ELF-1 (cell line): ENCODE measurements around the gene NR2C1.
"Not testable (repeated sequence)": the region's sequence is repeated elsewhere in the genome, so short reads cannot be mapped to it uniquely, and the experiment has no call there.

Experiments used
- DNase-seq: peaks from one replicate; pipeline ENCODE4 v3.0.0-alpha.2; 2016; ENCODE audit warnings: low read depth, low spot score

The NR2C1 gene

DNA sequence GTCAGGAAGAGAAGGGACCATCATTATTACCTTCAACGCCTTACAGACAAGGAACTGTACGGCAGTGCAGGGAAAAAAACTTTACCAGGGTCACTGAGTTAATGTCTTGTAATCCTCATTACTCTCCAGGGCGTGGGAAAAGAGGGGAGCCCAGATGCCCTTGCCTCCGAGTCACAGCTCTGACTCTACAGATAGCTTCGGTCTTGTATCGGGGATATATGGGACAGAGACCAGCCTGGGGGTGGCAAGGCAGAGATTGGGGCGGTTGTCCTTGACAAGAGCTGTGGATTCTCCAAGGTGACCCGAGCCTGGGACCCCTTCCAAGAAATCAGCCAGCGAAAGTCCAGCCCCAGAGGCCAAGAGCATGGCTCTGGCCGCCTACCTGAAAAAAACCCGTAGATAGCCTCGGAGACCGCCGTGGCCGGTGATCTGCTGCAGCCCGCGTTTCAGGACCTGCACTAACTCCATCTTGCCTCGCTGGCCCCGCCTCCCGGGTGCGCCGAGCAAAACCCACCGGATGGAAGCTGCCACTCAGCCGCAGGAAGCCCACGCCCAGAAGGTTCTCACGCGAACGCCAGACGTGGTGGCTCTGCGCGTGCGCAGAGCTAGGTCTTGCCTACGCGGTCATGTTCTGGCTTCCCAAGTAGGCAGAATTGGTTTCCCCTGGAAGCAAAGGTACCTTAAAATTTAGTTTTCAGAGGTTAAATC lies 70.1 kb downstream of the NR2C1 start, which contains the start of gene NDUFA12:
Gene NDUFA12 (minus strand): TSS at position 485 of the 708 bp plus-strand sequence. CDS start 17 bp downstream, at position 468.
- peak; percentile 97 for DNase-seq

DNA sequence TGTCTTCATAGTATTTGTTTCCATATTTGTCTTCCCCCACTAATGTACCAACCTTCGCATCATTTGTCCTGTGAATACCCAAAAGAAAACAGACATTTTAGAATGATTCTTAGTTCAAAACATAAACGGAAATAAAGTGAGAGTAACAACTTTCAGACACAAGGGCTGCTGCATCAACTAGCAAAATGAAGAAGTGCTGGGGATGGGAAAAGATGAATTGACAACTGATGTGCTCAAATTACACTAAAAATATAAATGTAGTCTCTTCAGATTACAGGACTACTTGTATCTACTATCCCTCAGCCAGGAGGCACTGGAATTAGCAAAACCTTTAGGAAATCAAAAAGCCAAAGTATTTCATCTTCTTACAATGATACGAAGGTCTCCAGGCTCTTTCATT lies 70.7 kb downstream of the NR2C1 start:
- no peak for DNase-seq

DNA sequence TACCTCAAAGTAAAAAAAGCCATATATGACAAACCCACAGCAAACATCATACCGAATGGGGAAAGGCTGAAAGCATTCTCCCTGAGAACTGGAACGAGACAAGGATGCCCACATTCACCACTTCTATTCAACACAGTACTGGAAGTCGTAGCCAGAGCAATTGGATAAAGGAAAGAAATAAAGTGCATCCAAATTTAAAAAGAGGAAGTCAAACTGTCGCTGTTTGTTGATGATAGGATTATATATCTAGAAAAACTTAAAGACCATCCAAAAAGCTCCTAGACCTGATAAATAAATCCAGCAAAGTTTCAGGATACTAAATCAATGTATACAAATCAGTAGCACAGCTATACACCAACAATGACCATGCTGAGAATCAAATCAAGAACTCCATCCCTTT lies 75.1 kb downstream of the NR2C1 start:
- no peak for DNase-seq

DNA sequence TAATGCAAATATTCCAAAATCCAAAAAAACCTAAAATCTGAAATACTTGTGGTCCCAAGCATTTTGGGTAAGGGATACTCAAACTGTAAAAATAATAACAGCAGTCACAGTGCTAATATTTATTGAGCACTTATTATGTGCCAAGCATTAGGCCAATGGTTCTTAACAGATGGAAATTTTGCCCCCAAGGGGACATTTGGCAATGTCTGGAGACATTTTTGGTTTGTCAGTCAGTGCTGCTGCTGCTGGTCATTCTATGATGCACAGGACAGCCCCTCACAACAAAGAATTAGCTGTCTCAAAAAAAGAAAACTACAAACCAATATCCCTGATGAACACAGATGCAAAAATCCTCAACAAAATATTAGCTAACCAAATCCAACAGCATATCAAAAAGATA lies 75.7 kb downstream of the NR2C1 start:
- DNase-seq = no peak

DNA sequence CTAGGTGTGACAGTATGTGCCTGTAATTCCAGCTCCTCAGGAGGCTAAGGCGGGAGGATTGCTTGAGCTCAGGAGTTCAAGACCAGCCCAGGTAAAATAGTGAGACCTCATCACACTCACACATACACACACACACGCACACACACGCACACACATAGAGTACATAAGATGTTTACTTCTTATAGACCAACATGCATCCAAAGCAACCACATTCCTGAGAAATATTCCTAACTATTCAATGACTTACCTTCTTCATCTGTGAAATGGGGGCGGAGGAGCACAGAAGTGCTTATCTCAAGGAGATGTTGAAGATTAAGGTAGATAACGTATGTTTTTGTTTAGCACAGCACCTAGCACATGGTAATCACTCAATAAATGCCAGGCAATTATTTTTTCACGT lies 76.4 kb downstream of the NR2C1 start:
- DNase-seq = no peak

DNA sequence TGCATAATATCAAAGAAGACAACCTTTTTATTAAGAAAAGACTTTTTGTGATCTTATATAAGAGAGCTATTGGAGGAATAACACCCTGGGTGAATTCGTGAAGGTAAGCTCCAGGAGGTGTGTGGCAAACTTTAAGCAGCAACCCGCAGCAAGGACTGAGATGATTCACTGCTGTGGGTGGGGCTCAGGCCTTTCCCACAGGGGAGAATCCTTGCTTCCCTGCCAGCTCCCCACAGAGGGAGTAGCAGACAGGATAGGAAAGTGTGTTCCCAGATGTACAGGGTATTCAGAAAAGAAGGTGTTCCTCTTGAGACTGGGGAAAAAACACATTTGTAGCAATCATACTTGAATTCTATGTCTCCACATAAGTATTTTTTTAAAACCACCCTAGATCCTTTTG lies 79.1 kb downstream of the NR2C1 start:
- DNase-seq = no peak

DNA sequence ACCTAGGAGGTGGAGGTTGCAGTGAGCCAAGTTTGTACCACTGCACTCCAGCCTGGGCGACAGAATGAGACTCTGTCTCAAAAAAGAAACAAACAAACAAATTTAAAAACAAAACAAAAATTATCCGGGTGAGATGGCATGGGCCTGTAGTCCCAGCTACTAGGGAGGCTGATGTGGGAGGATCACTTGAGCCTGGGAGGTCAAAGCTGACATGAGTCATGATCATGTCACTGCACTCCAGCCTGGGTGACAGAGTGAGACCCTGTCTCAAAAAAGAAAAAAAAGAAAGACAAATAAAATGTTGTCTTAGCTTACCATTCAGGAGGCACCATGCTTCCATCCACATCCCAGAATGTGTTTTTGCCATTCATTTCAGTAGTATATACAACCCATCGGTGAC lies 79.6 kb downstream of the NR2C1 start:
- not testable (repeated sequence) for DNase-seq

DNA sequence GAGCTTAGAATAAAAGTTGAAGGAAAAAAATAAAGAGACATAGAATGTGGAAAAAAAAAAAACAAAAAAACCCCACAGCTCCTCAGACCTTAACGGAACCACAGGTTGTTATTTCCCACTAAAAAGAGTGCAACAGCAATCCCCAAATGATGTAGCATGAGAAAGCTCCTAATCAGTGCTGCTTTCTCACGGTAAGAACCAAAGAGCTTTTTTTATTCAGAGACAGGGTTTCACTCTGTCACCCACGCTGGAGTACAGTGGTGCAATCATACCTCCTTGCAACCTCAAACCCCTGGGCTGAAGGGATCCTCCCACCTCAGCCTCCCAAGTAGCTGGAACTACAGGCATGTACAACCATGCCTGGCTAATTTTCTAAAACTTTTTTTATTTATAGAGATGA lies 83.2 kb downstream of the NR2C1 start:
- DNase-seq = no peak

DNA sequence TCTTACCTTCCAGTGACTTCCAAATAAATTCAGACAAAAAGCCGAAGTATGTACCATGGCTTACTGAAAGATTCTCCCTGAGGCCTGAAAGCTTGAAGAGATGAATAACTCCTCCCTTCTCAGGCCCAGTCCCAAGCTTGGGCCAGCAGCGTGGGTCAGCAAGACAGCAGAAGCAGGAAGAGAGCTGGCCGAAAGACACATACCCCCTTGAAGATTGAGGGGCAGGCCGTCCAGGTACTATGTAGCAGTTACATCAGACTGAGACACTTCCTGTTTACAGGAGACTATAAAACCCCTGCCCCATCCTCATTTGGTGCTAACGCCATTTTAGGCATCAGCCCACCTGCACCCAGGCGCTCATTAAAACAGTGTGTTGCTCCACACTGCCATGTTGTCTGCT lies 84.9 kb downstream of the NR2C1 start:
- DNase-seq = no peak

DNA sequence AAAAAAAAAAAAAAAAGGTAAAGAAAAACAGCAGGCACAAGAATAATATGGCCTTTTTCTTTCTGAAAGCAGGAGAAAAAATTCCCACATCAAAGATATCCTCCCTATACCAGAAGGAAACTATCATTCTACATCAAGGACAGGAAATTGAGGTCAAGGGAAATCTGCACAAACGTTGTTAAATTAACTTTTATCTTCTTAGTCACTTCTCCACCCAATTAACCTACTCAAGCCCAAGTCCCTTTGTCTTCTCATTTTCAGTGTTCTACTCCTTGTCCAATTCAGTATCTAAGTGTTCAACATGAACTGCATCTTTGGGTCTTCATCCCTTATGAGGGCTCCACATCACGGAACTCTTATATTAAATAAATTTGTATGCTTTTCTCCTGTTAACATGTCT lies 85.6 kb downstream of the NR2C1 start:
- no peak for DNase-seq

DNA sequence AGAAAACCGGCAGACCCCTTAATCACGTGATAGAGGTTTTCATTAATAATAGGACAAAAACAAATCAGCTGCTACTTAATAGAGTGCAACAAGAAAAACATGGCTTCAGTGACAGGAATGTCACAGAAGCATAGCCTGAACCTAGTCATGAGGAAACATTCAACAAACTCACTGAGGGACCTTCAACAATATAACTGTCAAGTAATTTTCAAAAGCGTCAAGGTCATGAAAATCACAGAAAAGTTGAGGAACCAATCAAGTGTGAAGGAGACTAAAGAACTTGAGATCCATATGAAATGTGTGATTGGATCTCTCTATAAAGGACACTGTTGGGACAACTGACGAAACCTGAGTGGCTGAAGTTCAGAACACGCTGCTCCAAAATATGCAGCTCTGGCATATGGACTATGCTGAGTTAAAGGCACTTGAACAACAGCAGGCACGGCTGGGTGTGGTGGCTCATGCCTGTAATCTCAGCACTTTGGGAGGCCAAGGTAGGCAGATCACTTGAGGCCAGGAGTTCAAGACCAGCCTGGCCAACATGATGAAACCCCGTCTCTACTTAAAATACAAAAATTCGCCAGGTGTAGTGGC lies 86.2 kb downstream of the NR2C1 start:
- no peak for DNase-seq

DNA sequence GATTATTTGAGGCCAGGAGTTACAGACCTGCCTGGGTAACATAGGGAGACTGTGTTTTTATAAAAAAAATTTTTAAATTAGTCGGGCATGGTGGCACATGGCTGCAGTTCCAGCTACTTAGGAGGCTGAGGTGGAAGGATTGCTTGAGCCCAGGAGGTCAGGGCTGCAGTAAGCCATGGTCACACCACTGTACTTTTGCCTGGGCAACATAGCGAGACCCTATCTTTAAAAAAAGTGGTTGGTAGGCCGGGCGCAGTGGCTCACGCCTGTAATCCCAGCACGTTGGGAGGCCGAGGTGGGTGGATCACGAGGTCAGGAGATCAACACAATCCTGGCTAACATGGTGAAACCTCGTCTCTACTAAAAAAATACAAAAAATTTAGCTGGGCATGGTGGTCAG lies 88.3 kb downstream of the NR2C1 start:
- DNase-seq = not testable (repeated sequence)

DNA sequence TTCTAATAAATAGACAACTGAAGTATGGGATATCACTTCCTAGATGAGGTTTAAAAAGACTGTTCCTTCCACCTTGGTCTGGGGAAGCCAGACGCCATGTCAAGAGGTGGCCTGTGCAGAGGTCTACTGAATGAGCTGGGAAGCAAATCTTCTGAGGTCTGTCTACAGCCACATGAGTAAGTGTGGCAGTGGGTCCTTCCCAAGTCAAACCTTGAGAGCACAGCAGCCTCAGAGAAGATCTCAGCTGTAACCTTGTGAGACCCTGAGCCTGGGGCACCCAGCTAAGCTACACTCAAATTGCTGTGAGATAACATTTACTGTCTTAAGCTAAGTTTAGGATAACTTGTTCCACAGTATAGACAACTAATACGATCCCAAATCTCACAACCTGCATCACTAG lies 90.1 kb downstream of the NR2C1 start:
- DNase-seq = no peak

DNA sequence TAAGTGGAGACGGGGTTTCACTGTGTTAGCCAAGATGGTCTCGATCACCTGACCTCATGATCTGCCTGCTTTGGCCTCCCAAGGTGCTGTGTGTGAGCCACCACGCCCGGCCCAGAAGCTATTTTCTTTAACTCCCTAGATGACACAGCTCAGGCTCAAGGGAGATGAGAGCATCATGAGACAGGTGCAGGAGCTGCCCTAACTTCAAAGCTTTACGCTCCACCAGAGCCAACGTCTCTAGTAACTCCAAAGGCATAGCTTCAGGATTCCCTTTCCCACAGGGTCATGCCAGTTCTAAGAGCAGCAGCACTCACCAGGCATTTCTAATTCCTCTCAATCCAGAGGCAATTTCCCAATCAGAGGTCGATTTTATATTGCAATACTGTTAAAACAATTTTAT lies 91.0 kb downstream of the NR2C1 start:
- no peak for DNase-seq

DNA sequence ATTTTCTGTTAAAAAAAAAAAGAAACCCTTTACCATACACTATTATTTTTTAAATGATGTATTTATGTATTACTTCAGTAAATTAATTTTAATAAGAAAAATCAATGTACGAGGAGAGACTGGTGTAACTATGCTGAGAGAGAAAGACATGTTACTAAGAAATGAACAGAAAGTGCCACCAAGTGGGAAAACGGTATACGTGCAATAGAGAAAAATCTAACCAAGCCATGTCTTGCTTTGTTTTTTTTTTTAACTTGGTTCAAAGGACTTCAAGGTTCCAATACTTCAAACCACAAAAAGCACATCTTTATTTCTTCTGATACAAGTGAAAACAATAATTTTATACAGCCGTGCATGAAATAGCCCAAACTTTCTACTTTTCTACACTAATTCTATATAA lies 92.8 kb downstream of the NR2C1 start:
- no peak for DNase-seq

DNA sequence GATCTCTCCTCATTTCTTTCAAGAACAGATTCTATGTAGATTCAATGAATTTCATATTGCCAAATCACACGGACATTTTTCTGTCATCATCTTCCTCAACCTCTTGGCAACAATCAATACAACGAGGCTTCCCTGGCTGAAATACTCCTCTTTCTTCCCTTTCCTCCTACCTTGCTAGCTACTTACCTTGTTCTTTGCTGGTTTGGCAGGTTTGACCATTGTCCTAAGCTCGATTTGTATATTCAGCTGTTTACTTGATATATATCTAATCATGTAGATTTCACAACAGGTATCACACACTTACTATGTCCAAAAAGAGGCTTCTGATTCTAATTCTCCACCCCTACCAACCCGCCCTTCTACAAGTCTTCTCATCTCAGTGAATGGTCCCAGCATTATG lies 93.5 kb downstream of the NR2C1 start:
- DNase-seq = no peak

DNA sequence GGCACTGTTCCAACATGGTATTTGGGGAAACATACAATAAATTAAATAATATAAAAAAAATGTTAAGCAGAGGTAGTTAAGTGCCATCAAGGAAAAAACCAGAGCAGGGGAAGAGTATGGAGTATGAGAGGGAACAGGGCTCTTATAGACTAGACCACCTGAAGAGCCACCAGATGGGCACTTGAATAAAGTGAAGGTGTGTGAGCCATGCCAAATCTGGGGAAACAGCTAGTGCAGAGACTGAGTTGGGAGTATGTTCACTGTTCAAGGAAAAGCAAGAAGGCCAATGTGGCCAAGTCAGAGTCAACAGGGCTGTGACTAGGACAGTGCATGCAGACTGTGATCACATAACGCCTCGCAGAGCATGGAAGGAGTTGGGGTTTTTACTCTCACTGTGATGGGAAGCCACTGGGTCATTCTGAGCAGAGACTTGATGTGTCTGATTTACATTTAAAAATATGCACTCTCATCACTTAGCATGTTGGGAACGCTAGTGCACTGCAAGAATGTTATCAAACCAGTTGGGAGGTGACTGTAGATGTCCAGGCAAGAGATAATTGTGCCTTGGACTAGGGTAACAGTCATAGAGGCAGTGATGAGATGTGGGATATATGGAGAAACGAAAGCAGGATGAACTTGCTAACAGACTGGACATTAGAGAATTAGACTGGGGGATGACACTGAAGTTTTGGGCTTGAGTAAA lies 95.5 kb downstream of the NR2C1 start:
- no peak for DNase-seq

DNA sequence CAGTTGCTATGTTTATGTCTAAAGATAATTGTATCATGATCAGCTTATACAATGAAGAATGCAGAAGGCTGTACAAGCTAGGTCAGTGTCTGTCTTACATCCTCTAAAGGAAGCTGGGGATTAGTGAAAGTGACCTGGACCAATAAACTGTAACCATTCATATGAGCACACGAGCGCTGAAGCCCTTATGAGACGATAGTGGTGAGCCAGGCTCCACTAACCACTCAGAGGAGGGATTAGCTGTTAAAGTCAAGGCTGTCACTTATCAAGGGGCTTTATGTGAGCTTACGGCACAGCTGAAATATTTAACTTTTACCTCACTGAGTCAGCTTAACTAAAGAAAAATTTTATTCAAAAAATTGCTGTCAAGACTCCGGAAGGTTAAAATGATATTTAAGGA lies 100.2 kb downstream of the NR2C1 start:
- peak; percentile 36 for DNase-seq

DNA sequence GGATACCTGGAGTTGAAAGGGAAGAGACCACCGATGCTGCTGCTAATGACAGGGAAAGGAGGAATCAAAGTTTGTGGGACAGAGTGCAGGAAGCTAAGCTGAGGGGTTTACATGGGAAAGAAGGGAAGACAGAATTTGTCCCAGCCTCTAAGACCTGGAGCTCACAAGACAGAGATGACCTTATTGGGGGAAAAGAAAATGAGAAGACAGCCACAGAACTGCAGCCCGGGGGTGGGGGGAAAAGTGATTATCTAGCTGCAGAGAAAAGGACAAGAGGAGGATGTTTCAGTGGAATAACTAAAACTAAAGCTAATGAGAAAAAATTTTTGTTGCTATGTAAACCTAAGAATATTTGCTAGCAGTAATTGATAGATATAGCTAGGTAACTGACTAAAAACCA lies 100.6 kb downstream of the NR2C1 start:
- DNase-seq = no peak

DNA sequence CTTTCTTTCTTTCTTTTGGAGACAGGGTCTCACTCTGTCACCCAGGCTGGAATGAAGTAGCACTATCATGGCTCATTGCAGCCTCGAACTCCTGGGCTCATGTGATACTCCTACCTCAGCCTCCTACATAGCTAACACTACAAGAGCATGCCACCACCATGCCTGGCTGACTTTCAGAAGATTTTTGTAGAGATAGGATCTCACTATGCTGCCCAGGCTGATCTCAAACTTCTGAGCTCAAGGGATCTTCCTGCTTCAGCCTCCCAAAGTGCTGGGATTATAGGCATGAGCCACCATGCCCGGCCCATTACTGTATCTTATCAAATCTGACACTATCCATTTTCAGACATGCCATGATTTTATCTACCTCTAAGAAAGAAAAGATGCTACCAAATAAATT lies 101.5 kb downstream of the NR2C1 start:
- no peak for DNase-seq

DNA sequence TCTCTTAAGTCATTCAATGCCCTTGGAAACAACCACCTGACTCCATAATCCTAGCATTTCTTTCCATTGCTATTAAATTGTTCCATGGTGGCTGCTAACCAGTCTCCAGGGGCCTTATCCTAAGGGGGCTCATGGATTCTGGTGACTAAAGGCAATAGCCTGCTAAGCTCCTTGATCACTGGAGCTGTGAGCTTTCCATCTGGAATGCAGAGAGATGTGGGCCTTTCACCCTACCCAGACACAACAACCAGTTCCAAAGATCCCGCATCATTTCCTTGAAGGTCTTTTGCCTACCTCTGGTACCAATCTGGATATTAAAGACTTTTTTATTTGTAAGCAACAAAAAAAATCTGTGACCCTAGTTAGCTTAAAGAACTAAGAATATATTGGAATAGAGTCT lies 102.9 kb downstream of the NR2C1 start:
- DNase-seq = peak; percentile 16
